Articular chondrocyte of knee joint (primary cell): Measurements from ENCODE around the gene HERC2. TPM values are rescaled to one million over a fixed set of nuclear protein-coding genes. Genes with fewer than 3 reads are reported as not detected.

Source experiments
- small RNA-seq: library from RNA; depleted of rRNA; stranded (forward); fragments of <200 nt; gene quantifications from one replicate; pipeline ENCODE3, GENCODE V24; 2012
- total RNA-seq: library from RNA; depleted of rRNA; stranded (reverse); fragments of >200 nt; gene quantifications from 2 replicates; pipeline ENCODE4 v1.2.3, GENCODE V29; 2012

The HERC2 gene, protein sequence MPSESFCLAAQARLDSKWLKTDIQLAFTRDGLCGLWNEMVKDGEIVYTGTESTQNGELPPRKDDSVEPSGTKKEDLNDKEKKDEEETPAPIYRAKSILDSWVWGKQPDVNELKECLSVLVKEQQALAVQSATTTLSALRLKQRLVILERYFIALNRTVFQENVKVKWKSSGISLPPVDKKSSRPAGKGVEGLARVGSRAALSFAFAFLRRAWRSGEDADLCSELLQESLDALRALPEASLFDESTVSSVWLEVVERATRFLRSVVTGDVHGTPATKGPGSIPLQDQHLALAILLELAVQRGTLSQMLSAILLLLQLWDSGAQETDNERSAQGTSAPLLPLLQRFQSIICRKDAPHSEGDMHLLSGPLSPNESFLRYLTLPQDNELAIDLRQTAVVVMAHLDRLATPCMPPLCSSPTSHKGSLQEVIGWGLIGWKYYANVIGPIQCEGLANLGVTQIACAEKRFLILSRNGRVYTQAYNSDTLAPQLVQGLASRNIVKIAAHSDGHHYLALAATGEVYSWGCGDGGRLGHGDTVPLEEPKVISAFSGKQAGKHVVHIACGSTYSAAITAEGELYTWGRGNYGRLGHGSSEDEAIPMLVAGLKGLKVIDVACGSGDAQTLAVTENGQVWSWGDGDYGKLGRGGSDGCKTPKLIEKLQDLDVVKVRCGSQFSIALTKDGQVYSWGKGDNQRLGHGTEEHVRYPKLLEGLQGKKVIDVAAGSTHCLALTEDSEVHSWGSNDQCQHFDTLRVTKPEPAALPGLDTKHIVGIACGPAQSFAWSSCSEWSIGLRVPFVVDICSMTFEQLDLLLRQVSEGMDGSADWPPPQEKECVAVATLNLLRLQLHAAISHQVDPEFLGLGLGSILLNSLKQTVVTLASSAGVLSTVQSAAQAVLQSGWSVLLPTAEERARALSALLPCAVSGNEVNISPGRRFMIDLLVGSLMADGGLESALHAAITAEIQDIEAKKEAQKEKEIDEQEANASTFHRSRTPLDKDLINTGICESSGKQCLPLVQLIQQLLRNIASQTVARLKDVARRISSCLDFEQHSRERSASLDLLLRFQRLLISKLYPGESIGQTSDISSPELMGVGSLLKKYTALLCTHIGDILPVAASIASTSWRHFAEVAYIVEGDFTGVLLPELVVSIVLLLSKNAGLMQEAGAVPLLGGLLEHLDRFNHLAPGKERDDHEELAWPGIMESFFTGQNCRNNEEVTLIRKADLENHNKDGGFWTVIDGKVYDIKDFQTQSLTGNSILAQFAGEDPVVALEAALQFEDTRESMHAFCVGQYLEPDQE (N-terminal part only)
- 38.9 TPM in 2 replicates for total RNA-seq

DNA sequence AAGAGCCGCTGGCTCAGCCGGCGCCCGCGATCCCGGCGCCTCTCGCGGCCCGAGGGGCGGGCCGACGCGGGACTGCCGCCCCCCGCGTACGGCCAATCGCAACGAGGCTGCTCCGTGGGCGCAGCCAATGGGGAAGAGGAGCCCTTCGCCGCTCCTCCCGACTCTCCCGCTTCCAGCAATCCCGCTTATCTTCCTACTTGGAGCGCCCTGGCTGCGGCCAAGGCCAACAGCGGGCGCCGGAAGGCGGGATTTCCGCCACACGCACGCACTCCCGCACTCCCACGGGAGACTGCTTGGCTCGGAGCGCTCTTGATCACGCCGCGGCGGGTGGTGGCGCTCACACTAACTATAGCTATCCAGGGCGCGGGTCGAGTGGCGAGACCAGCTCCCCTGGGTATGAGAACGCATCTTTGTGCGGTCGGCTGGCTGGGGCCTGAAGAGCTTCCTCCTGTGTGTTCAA lies at the start of gene HERC2:
Gene HERC2, minus strand, starts transcription at position 51 of the 460 bp plus-strand sequence. CDS start 746 bp downstream, outside the sequence.

DNA sequence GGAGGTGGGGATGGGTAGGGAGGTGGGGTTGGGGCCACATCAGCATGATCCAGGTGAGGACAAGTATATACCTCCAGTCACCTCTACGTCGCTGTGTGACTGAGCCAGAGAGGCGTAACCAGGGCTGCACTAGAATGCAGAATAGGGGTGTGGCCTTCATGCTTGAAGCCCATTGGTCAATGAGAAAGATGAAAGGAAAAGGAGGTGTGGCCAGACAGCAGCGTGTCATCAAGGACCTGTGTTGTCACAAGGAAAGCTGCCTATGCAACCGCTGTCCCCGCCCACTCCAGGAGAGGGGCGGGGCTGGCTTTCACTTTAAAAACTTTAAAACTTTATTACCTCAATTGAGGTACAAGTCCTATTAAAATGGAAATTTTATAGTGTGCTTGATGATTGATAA lies 36.0 kb upstream of the HERC2 start, which contains the start of gene GOLGA6L24:
Gene GOLGA6L24, minus strand, starts transcription at position 101 of the 400 bp plus-strand sequence. Its CDS starts 61 bp downstream, at position 40.

DNA sequence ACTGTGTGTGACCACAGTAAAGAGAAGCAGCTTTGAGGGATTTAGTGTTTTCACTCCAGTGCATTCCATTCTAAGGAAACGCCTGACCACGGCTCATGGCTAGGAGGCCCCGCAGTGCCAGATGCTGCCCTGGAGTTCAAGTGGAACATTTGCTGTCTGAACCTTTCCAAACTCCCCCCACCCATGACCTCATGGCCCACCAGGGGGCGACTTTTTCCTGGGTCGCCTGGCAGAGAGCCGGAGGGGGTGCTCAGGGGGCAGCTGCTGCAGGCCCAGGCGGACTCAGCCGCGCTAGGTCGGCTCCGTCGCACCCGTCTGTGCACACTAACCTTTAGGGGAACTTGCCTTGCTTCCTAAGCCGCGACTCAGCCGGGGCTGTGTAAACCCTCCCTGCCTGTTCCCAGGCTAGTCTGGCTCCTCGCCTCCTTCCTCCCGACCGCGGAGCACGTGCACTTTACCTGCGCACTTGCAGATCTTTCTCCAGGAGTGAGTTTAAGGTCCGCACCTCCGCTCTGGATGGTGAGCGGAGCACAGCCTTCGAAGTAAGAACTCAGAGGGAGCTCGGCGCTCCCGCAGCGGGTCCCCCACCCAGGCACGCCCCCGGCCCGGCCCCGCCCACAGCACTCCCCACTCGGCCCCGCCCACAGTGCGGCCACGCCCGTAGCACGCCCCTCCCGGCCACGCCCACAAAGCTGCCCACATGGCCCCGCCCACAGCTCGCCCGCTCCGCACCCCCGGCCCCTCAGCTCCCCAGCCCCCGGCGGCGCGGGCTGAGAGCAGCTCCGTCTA lies 223.0 kb downstream of the HERC2 start, which contains the start of gene OCA2:
Gene OCA2, minus strand, starts transcription at position 550 of the 789 bp plus-strand sequence. CDS start 17,441 bp downstream, outside the sequence.

Small RNA genes lying within 50 kb of the gene (small RNA-seq; reads per million reads assigned to genes)
- not detected for gene AC091304.5

Other genes with a start within 250 kb of the HERC2 start
- not detected in 2 replicates for gene OCA2, start 222.9 kb downstream of the HERC2 start, total RNA-seq
- gene GOLGA6L24, start 35.9 kb upstream of the HERC2 start, total RNA-seq, result not detected in 2 replicates
- gene GOLGA8F, start 56.5 kb upstream of the HERC2 start, total RNA-seq, result under 0.01 TPM in 1 of 2 replicates, not detected in the other
- 0.11 TPM in 1 of 2 replicates, not detected in the other for gene GOLGA8G, start 210.8 kb upstream of the HERC2 start, total RNA-seq
- gene GOLGA6L25, start 231.4 kb upstream of the HERC2 start, total RNA-seq, result not detected in 2 replicates